HEK293T (cell line): ENCODE results near the gene CKLF.
"Not testable (repeated sequence)": the region's sequence is repeated elsewhere in the genome, so short reads cannot be mapped to it uniquely, and the experiment has no call there.

Source experiments
- CTCF ChIA-PET: fragments of 350-600 bp; formaldehyde crosslinking; extraction: SDS; loops from one replicate; lab custom pipeline; 2021; ENCODE audit warnings: antibody characterized with exemption, inconsistent platforms; lab: Yijun Ruan, JAX
- POLR2A ChIA-PET: fragments of 350-600 bp; formaldehyde crosslinking; extraction: SDS; loops from one replicate; lab custom pipeline; 2020; ENCODE audit warnings: antibody characterized with exemption, inconsistent platforms; lab: Yijun Ruan, JAX
- DNase-seq: peaks from one replicate; pipeline ENCODE4 v3.0.0; 2012; ENCODE audit warnings: mixed read lengths; ENCODE audit errors: extremely low spot score
- ARNT ChIP-seq: fragments of 450-650 bp; IDR thresholded peaks from 2 replicates; pipeline ENCODE4 v1.6.1; 2017; ENCODE audit warnings: mild to moderate bottlenecking
- BHLHE40 ChIP-seq: fragments of 450-650 bp; IDR thresholded peaks from 2 replicates; pipeline ENCODE4 v1.6.1; 2016; ENCODE audit warnings: mild to moderate bottlenecking, moderate library complexity, borderline replicate concordance
- CTBP1 ChIP-seq: fragments of 450-650 bp; IDR thresholded peaks from 2 replicates; pipeline ENCODE4 v1.6.1; 2016; ENCODE audit warnings: borderline replicate concordance
- ELF4 ChIP-seq: fragments of 450-650 bp; IDR thresholded peaks from 2 replicates; pipeline ENCODE4 v1.6.1; 2017; ENCODE audit warnings: antibody characterized with exemption
- FOXA1 ChIP-seq: fragments of 450-650 bp; IDR thresholded peaks from 2 replicates; pipeline ENCODE4 v1.6.1; 2016; ENCODE audit warnings: mild to moderate bottlenecking
- FOXK2 ChIP-seq: fragments of 450-650 bp; IDR thresholded peaks from 2 replicates; pipeline ENCODE4 v1.6.1; 2016; ENCODE audit warnings: mild to moderate bottlenecking
- FOXM1 ChIP-seq: fragments of 450-650 bp; IDR thresholded peaks from 2 replicates; pipeline ENCODE4 v1.6.1; 2017; ENCODE audit warnings: mild to moderate bottlenecking, borderline replicate concordance
- HDGF ChIP-seq: fragments of 450-650 bp; IDR thresholded peaks from 2 replicates; pipeline ENCODE4 v1.6.1; 2017; ENCODE audit warnings: antibody characterized with exemption, borderline replicate concordance
- L3MBTL2 ChIP-seq: fragments of 450-650 bp; conservative IDR thresholded peaks from 2 replicates; pipeline ENCODE4 v1.6.1; 2016; ENCODE audit warnings: mild to moderate bottlenecking
- LEF1 ChIP-seq: fragments of 450-650 bp; IDR thresholded peaks from 2 replicates; pipeline ENCODE4 v1.6.1; 2017; ENCODE audit warnings: mild to moderate bottlenecking, borderline replicate concordance
- NFRKB ChIP-seq: fragments of 450-650 bp; IDR thresholded peaks from 2 replicates; pipeline ENCODE4 v1.6.1; 2016; ENCODE audit warnings: mild to moderate bottlenecking, moderate library complexity
- PKNOX1 ChIP-seq: fragments of 450-650 bp; IDR thresholded peaks from 2 replicates; pipeline ENCODE4 v1.6.1; 2016
- SP1 ChIP-seq: fragments of 450-650 bp; IDR thresholded peaks from 2 replicates; pipeline ENCODE4 v1.6.1; 2017
- SUZ12 ChIP-seq: fragments of 450-650 bp; IDR thresholded peaks from 2 replicates; pipeline ENCODE4 v1.6.1; 2016; ENCODE audit warnings: mild to moderate bottlenecking
- TARDBP ChIP-seq: fragments of 450-650 bp; IDR thresholded peaks from 2 replicates; pipeline ENCODE4 v1.6.1; 2016
- ZNF384 ChIP-seq: fragments of 450-650 bp; IDR thresholded peaks from 2 replicates; pipeline ENCODE4 v1.6.1; 2016

CKLF gene

GRCh38 chr16:66562986-66563385, 10.6 kb downstream of the CKLF start:
- no peak for DNase-seq
- TF ChIP-seq NFRKB (no peak), FOXK2 (no peak)
- ChIA-PET POLR2A (interaction anchor here (2.4 to 4.5 kb wide), 2 partner anchors 11 to 12 kb away, joined by 6 to 26 read pairs; partner anchors contain the start of gene CKLF), CTCF (interaction anchor here (1.0 to 1.6 kb wide), 3 partner anchors 11 to 98 kb away, joined by 3 to 5 read pairs (median 4); partner anchors contain the start of gene CKLF)

GRCh38 chr16:66563574-66564334, 11.4 kb downstream of the CKLF start:
- CTCF ChIA-PET = interaction anchor here (1.0 to 1.6 kb wide), 3 partner anchors 11 to 98 kb away, joined by 3 to 5 read pairs (median 4); partner anchors contain the start of gene CKLF
- DNase-seq = no peak
- TF ChIP-seq SP1 = no peak
- no peak for TF ChIP-seq ZNF384
- POLR2A ChIA-PET = interaction anchor here (2.4 to 4.5 kb wide), 2 partner anchors 12 kb away, joined by 6 to 26 read pairs; partner anchors contain the start of gene CKLF

DNA sequence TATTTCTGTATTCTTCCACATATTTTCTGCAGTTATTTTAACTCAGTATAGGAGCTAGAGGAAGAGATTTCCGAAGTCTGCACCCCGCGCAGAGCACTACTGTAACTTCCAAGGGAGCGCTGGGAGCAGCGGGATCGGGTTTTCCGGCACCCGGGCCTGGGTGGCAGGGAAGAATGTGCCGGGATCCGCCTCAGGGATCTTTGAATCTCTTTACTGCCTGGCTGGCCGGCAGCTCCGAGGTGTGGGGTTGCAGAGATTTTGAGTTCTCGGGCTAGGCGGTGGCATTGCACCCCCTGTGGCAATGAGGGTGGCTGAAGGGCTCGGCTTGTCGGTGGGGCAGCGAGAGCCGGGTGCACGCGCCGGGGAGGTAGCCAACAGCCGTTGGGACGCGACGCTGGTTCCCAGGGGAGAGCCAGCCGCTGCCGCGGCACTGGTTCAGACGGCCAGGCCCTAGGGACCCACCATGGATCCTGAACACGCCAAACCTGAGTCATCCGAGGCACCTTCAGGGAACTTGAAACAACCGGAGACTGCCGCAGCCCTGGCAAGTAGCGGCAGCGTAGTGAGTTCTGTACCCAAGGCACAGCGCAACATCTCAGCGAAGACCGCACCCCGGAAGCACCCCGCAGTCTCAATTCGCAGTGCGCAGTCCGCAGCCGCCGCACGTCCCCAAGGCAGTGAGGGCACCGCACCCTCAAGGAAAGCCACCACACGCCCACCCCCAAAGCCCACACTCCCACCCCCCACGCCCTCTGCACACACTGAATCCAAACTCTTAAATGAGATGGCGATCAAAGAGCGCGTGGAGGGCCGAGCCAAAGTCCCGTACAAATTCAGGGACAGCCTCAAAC, 13.9 kb downstream of the CKLF start, which contains the start of gene CMTM1:
Gene CMTM1, plus strand, starts transcription at position 389 of the 851 bp plus-strand sequence. Its CDS starts 75 bp downstream, at position 464.
- CTCF ChIA-PET = no interaction called here
- no peak for TF ChIP-seq FOXK2
- TF ChIP-seq TARDBP = no peak
- no peak for TF ChIP-seq SUZ12
- no peak for TF ChIP-seq CTBP1
- TF ChIP-seq SP1 = no peak
- TF ChIP-seq FOXA1 = no peak
- TF ChIP-seq LEF1 = no peak
- no peak for TF ChIP-seq ZNF384
- TF ChIP-seq ARNT = no peak
- TF ChIP-seq HDGF = no peak
- TF ChIP-seq L3MBTL2 = no peak
- TF ChIP-seq NFRKB = no peak
- no peak for TF ChIP-seq PKNOX1
- TF ChIP-seq BHLHE40 = no peak
- TF ChIP-seq FOXM1 = no peak
- POLR2A ChIA-PET = no interaction called here
- DNase-seq = no peak

DNA sequence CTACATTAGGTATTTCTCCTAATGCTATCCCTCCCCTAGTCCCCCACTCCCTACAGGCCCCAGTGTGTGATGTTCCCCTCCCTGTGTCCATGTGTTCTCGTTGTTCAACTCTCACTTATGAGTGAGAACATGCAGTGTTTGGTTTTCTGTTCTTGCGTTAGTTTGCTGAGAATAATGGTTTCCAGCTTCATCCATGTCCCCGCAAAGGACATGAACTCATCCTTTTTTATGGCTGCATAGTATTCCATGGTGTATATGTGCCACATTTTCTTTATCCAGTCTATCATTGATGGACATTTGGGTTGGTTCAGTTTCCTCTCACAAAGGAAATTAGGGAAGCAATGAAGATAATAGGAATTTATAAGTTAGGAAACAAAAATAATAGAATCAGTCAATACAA, 14.9 kb downstream of the CKLF start:
- POLR2A ChIA-PET, DNase-seq, CTCF ChIA-PET: not testable (repeated sequence)

- no peak for TF ChIP-seq LEF1
- ChIA-PET POLR2A (no interaction called here), CTCF (no interaction called here)
- DNase-seq = no peak
Measured at GRCh38 chr16:66568355-66568754, 16.0 kb downstream of the CKLF start.

DNA sequence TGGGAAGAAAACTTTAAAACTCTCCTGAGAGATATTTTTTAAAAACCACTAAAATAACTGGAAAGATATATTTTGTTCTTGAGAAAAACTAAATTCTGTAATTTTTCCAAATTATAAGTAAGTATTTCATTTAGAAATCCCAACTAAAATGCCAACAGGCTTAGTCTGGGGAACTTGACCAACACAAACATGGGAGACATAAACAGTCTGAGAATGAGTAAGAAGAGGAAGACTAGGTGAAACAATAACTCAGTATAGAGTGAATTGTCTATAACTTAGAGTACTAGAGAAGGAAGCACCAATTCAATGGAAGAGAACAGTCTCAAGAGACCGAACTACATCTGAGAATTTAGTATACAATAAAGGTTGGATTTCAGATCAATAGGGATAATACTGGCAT, 16.8 kb downstream of the CKLF start:
- DNase-seq = no peak
- CTCF ChIA-PET = no interaction called here
- POLR2A ChIA-PET = interaction anchor here (0.6 to 1.2 kb wide), 2 partner anchors 17 to 57 kb away, joined by 4 to 14 read pairs; partner anchors contain the start of gene CKLF
- TF ChIP-seq HDGF (no peak), FOXA1 (no peak), FOXK2 (no peak), CTBP1 (no peak), TARDBP (no peak), BHLHE40 (no peak), ELF4 (no peak)

DNA sequence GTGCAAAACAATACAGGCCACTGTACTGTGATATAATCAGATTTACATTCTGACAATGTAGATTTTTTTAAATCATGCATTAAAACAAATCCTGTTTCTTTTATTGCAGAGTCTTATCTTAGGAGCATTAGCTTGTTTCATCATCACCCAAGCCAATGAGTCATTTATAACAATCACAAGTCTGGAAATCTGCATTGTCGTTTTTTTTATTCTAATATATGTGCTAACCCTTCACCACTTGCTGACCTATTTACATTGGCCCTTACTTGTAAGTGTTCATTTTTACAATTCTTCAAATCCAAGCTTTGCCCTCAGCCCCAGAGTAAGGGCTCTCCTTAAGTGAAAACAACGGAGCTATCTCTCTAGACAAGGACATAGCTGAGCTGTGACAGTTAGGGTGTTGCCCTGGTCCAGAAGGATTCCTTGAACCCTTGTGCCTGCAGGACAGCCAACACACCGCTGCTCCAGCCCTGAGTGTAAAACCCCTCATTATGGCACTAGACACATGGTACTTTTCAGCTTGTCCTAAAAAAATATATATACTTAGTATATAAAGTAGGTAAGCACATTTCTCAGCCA, 17.5 kb downstream of the CKLF start:
- POLR2A ChIA-PET = interaction anchor here (1.2 to 1.5 kb wide), 2 partner anchors 17 to 20 kb away, joined by 5 to 14 read pairs; partner anchors contain the start of genes CKLF and TK2
- TF ChIP-seq HDGF = no peak
- TF ChIP-seq PKNOX1 = no peak
- TF ChIP-seq ELF4 = no peak
- no peak for TF ChIP-seq SUZ12
- no peak for TF ChIP-seq L3MBTL2
- no peak for TF ChIP-seq TARDBP
- TF ChIP-seq ARNT = no peak
- TF ChIP-seq SP1 = no peak
- no peak for TF ChIP-seq FOXA1
- TF ChIP-seq LEF1 = no peak
- no peak for TF ChIP-seq ZNF384
- no peak for TF ChIP-seq BHLHE40
- TF ChIP-seq FOXM1 = no peak
- TF ChIP-seq CTBP1 = no peak
- no peak for TF ChIP-seq NFRKB
- no peak for TF ChIP-seq FOXK2
- DNase-seq = no peak
- CTCF ChIA-PET = interaction anchor here (0.9 kb wide), 1 partner anchor 39 kb away, joined by 3 read pairs; no protein-coding TSS in a partner anchor
